Activated CD8-positive, alpha-beta T cell treated with anti-CD3 and anti-CD28 coated beads for 36 hours (primary cell): ENCODE results near the gene NINL. TPM values are rescaled to one million over a fixed set of nuclear protein-coding genes. Genes with fewer than 3 reads are reported as not detected.

Experiments used
- ATAC-seq: fragments of 200-7000 bp; cut with Tn5 transposase; one replicate; pipeline ENCODE4 v1.10.0; 2021; ENCODE audit warnings: mild to moderate bottlenecking, moderate library complexity
- CTCF ChIA-PET: fragments of 350-600 bp; sonication (Branson Sonifier 250); formaldehyde crosslinking; loops from one replicate; lab custom pipeline; 2021; ENCODE audit warnings: antibody characterized with exemption; lab: Charles Lee
- POLR2A ChIA-PET: fragments of 350-600 bp; sonication (Branson Sonifier 250); formaldehyde crosslinking; loops from one replicate; lab custom pipeline; 2021; ENCODE audit warnings: antibody characterized with exemption; lab: Charles Lee
- DNase-seq: peaks from one replicate; pipeline ENCODE4 v3.0.0-alpha.2; 2020
- H3K27ac Mint-ChIP-seq: one replicate; pipeline ENCODE4 v1.8.0; 2021; ENCODE audit warnings: mild to moderate bottlenecking, mixed read lengths
- H3K27me3 Mint-ChIP-seq: one replicate; pipeline ENCODE4 v1.8.0; 2021; ENCODE audit warnings: mixed read lengths
- H3K36me3 Mint-ChIP-seq: one replicate; pipeline ENCODE4 v1.8.0; 2021; ENCODE audit warnings: low read depth, mixed read lengths
- H3K4me1 Mint-ChIP-seq: one replicate; pipeline ENCODE4 v1.8.0; 2021; ENCODE audit warnings: low read depth, mixed read lengths
- H3K4me3 Mint-ChIP-seq: one replicate; pipeline ENCODE4 v1.8.0; 2021; ENCODE audit warnings: mild to moderate bottlenecking, moderate library complexity, mixed read lengths
- H3K9me3 Mint-ChIP-seq: one replicate; pipeline ENCODE4 v1.8.0; 2021; ENCODE audit warnings: mixed read lengths
- CTCF ChIP-seq: fragments of 200-600 bp; IDR thresholded peaks from one replicate; pipeline ENCODE4 v1.8.0; 2022; ENCODE audit warnings: antibody characterized with exemption, mild to moderate bottlenecking
- intact Hi-C: fragments of 100-400 bp; cut with micrococcal nuclease; formaldehyde crosslinking; loops from one replicate; pipeline ENCODE4 v1.10.0; 2022
- total RNA-seq, 2 experiments: library from RNA; stranded (reverse); gene quantifications; one replicate each; pipeline ENCODE4 v1.2.3, GENCODE V29; 2021

The NINL gene
- total RNA-seq, 2 experiments from 2014 or later: 2.3 to 4.1 TPM

DNA sequence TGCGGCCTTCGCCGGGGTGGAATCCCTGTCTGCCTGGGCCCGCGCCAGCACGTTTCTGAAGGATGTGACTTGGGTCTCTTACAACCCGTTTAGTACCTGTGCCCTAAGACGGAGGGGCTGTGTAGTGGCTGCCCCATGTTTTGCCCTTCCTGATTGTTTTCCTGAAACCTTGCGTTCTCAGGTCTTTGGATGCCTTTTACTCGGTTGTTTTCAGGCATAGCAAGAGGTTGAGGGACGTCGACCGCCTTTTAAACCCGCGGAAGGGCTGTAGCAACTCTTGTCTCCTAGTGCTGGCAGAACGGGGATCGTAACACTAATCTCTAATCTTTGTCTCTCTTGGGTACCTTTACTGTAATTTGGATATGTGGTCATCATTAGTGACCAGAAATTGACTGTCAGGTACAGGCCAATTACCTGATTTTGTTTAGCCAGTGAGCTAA lies 39.2 kb upstream of the NINL start:
- Mint-ChIP-seq H3K4me3 (peak overlapping the region; percentile 84), H3K36me3 (peaks cover 33% of the 10 kb centered on the region), H3K9me3 (peaks cover 10% of the 10 kb centered on the region), H3K4me1 (peaks cover 16% of the 10 kb centered on the region), H3K27me3 (no peaks in the 10 kb centered on the region), H3K27ac (peak overlapping the region; percentile 95)
- ATAC-seq (no peak), DNase-seq (no peak)
- ChIA-PET POLR2A (interaction anchor here (1.0 kb wide), 1 partner anchor 84 kb away, joined by 3 read pairs; no protein-coding TSS in a partner anchor), CTCF (interaction anchor here (0.9 kb wide), 1 partner anchor 19 kb away, joined by 3 read pairs; no protein-coding TSS in a partner anchor)
- intact Hi-C loops: loop anchor here (5.0 kb wide), 2 partner anchors 37 to 73 kb away; partner anchors contain the start of genes NINL and ZNF337
- no peak for TF ChIP-seq CTCF

DNA sequence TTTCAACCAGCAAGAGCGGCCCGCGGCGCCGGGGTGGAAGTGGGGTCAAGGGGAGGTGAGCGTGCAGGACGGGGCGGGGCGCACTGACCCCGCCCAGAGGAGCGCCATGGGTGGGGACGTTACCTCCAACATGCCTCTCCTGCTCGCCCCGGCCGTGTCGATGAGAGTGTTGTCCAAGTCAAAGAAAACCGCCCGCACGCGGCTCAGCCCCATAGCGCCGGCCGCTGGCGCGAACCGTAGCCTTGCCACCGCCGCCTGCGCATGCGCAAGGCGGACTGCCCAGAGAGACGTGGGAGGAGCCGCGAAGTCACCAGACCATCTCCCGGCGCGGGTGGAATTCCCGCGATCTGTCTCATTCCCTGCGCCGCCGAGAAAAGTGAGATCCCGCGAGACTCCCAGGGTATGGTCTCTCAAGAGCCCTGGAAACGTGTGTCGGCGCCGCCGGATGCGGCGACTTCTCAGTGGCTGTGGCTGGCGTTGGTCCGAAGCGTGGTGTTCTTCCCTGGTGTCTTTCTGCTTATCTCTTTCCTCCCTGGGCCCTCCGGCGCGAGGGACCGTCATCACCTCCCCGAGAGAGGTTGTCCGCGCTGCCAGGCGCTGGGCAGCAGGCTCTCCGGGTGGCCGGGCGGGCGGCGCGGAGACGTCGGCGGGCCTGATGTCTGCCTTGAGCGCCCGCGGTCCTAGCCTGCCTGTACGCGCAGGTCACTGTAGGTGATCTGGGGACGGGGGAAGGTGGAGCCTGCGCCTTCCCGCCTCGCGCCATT lies 38.6 kb upstream of the NINL start, which contains the start of gene NANP:
Gene NANP (minus strand): TSS at position 279 of the 764 bp plus-strand sequence. CDS start 66 bp downstream, at position 213.
- Mint-ChIP-seq H3K36me3 (peaks cover 33% of the 10 kb centered on the region), H3K27ac (peak within 1 kb of the TSS; percentile 95), H3K4me1 (peaks cover 16% of the 10 kb centered on the region), H3K4me3 (peak within 1 kb of the TSS; percentile 84), H3K9me3 (peaks cover 10% of the 10 kb centered on the region), H3K27me3 (no peaks in the 10 kb centered on the region)
- ChIA-PET POLR2A (no interaction called here), CTCF (no interaction called here)
- intact Hi-C loops: loop anchor here (5.0 kb wide), 2 partner anchors 37 to 73 kb away; partner anchors contain the start of genes NINL and ZNF337
- TF ChIP-seq CTCF: no peak
- DNase-seq (peak; percentile 96), ATAC-seq (peak; percentile 85)

DNA sequence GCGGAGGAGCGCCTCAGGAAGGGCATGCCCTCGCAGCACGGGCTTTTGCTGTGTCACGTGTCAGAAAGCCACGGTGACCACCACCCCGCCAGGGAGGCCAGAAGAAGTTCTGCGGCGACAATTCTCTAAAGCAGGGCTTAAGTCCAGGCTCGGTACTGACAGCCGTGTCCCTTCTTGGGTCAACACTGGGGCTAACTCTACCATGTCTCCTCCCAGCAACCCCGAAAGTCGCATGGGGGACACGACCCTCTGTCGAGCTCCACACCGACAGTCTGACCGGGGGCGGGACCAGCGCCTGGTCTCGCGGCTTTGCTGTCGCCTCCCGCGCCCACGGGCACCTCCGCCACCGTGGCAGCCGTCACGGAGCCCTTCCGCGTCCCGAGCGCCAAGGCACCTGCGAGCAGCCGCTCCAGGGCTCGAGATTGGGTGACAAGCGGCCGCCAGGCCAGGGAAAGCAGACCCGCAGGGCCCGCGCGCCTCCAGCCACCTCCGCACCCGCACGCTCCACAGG lies 37.9 kb upstream of the NINL start:
- ChIA-PET POLR2A (interaction anchor here (0.9 kb wide), 1 partner anchor 216 kb away, joined by 3 read pairs; the partner anchor contains the start of gene GINS1), CTCF (interaction anchor here (1.4 kb wide), 1 partner anchor 153 kb away, joined by 6 read pairs; no protein-coding TSS in a partner anchor)
- Mint-ChIP-seq H3K4me1 (peaks cover 16% of the 10 kb centered on the region), H3K27me3 (no peaks in the 10 kb centered on the region), H3K36me3 (peaks cover 29% of the 10 kb centered on the region), H3K27ac (peak overlapping the region; percentile 95), H3K4me3 (peak overlapping the region; percentile 84), H3K9me3 (peaks cover 4% of the 10 kb centered on the region)
- DNase-seq (peak; percentile 47), ATAC-seq (no peak)
- intact Hi-C loops: loop anchor here (5.0 kb wide), 2 partner anchors 36 to 74 kb away; partner anchors contain the start of genes NINL and ZNF337
- TF ChIP-seq CTCF: no peak

GRCh38 chr20:25622450-25623224 lies 37.3 kb upstream of the NINL start:
- peak overlapping the region; percentile 95 for H3K27ac Mint-ChIP-seq
- no peaks in the 10 kb centered on the region for H3K9me3 Mint-ChIP-seq
- DNase-seq (no peak), ATAC-seq (no peak)
- peaks cover 27% of the 10 kb centered on the region for H3K36me3 Mint-ChIP-seq
- no peaks in the 10 kb centered on the region for H3K27me3 Mint-ChIP-seq
- peaks cover 16% of the 10 kb centered on the region for H3K4me1 Mint-ChIP-seq
- intact Hi-C loops: loop anchor here (5.0 kb wide), 2 partner anchors 35 to 75 kb away; partner anchors contain the start of genes NINL and ZNF337
- ChIA-PET CTCF (interaction anchor here (1.4 kb wide), 1 partner anchor 152 kb away, joined by 6 read pairs; no protein-coding TSS in a partner anchor), POLR2A (interaction anchor here (0.6 to 1.2 kb wide), 4 partner anchors 13 to 834 kb away, joined by 3 to 4 read pairs (median 3); partner anchors contain the start of gene GINS1)
- H3K4me3 Mint-ChIP-seq: peak overlapping the region; percentile 84
- TF ChIP-seq CTCF: no peak
